GM12875 (cell line): ENCODE results near the gene LARGE1.

Source experiments
- H3K4me3 ChIP-seq: one replicate; pipeline ENCODE4 v1.5.1; 2011; ENCODE audit warnings: low read depth, low read length, control low read depth
- CTCF ChIP-seq: IDR thresholded peaks from 2 replicates; pipeline ENCODE4 v1.5.1; 2011; ENCODE audit warnings: low read depth, mild to moderate bottlenecking, control low read depth, inconsistent platforms, low read length, moderate library complexity, borderline replicate concordance; ENCODE audit not compliant: insufficient read depth

The LARGE1 gene

GRCh38 chr22:33272180-33272579 is 648.1 kb downstream of the LARGE1 start:
- H3K4me3 ChIP-seq = no peak overlapping the region
- no peak for TF ChIP-seq CTCF

GRCh38 chr22:33271390-33272161 is 648.7 kb downstream of the LARGE1 start:
- TF ChIP-seq CTCF = no peak
- H3K4me3 ChIP-seq = no peak overlapping the region

- TF ChIP-seq CTCF = no peak
- no peak overlapping the region for H3K4me3 ChIP-seq
Observed at GRCh38 chr22:33270596-33270995, 649.7 kb downstream of the LARGE1 start.

- no peak for TF ChIP-seq CTCF
- no peak overlapping the region for H3K4me3 ChIP-seq
Observed at GRCh38 chr22:33261699-33262098, 658.6 kb downstream of the LARGE1 start.

GRCh38 chr22:33260498-33260897 is 659.8 kb downstream of the LARGE1 start:
- TF ChIP-seq CTCF = no peak
- H3K4me3 ChIP-seq = no peak overlapping the region

- H3K4me3 ChIP-seq = no peak overlapping the region
- TF ChIP-seq CTCF = no peak
Observed at GRCh38 chr22:33255791-33256190, 664.5 kb downstream of the LARGE1 start.

GRCh38 chr22:33248948-33249347 is 671.3 kb downstream of the LARGE1 start:
- no peak for TF ChIP-seq CTCF
- H3K4me3 ChIP-seq = no peak overlapping the region
